ENCODE measurements around the gene KLK4.

DNA sequence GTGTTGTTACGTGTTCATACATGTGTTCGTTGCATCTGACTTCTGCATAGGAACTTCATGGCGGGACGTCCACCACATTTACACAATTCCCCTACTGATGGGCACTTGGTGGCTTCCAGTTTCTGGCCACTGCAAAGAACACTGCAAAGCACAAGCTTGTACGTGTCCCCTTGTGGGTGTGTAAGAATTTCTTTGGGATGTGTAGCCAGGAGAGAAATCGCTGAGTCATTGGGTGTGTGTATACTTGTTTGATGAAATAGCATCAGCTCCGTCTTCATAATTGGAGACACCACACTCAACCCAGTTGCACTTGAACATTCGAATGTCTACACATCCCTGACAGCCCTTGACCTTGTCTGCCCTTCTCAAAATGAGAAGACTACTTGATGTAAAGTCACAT is 22.4 kb upstream of the KLK4 start:
- TF ChIP-seq CTCF (IDR thresholded peaks at IDR 0.05) (no peak), POLR2A (IDR thresholded peaks at IDR 0.05) (no peak)

All from thyroid gland (tissue), 4 donors.